ENCODE results near the gene CMSS1. TPM values are rescaled to one million over a fixed set of nuclear protein-coding genes. Genes with fewer than 3 reads are reported as not detected.

CMSS1 gene
- total RNA-seq, 2 donors from 2014 or later = 18.1 to 22.7 TPM

GRCh38 chr3:100160521-100160920 lies 342.9 kb downstream of the CMSS1 start:
- Histone ChIP-seq H3K4me3 (no peak overlapping the region), H3K9me3 (peaks cover under 1% of the 10 kb centered on the region), H3K27me3 (replicated peaks; ENCODE audit: insufficient read depth) (no peaks in the 10 kb centered on the region), H3K36me3 (no peaks in the 10 kb centered on the region), H3K27ac (peak overlapping the region; percentile 91 to 96), H3K4me1 (ENCODE audit: control insufficient read depth in 1 of 2, low read depth in 2 of 2) (peaks cover 44 to 75% of the 10 kb centered on the region in 2 donors)
- DNase-seq (ENCODE audit: low spot score) = no peak
- no peak for TF ChIP-seq CTCF (IDR thresholded peaks at IDR 0.05)
- ATAC-seq (ENCODE audit: insufficient number of reproducible peaks, low FRiP score, low read depth) = no peak

- H3K27ac ChIP-seq = peak overlapping the region; percentile 91 to 96
- ATAC-seq (ENCODE audit: insufficient number of reproducible peaks, low FRiP score, low read depth) = peak; percentile 62
- DNase-seq (ENCODE audit: low spot score) = no peak
- H3K36me3 ChIP-seq = no peaks in the 10 kb centered on the region
- no peaks in the 10 kb centered on the region for H3K9me3 ChIP-seq
- TF ChIP-seq CTCF (IDR thresholded peaks at IDR 0.05) = no peak
- peaks cover 37 to 80% of the 10 kb centered on the region in 2 donors for H3K4me1 ChIP-seq (ENCODE audit: control insufficient read depth in 1 of 2, low read depth in 2 of 2)
- no peaks in the 10 kb centered on the region for H3K27me3 ChIP-seq (replicated peaks; ENCODE audit: insufficient read depth)
- no peak overlapping the region for H3K4me3 ChIP-seq
These were observed 346.1 kb downstream of the CMSS1 start for GRCh38 chr3:100163787-100164186.

- no peak for TF ChIP-seq CTCF (IDR thresholded peaks at IDR 0.05)
- Histone ChIP-seq H3K4me3 (no peak overlapping the region), H3K27ac (peak overlapping the region; percentile 91 to 96), H3K4me1 (ENCODE audit: control insufficient read depth in 1 of 2, low read depth in 2 of 2) (peaks cover 35 to 80% of the 10 kb centered on the region in 2 donors), H3K27me3 (replicated peaks; ENCODE audit: insufficient read depth) (no peaks in the 10 kb centered on the region), H3K36me3 (no peaks in the 10 kb centered on the region), H3K9me3 (no peaks in the 10 kb centered on the region)
- DNase-seq (ENCODE audit: low spot score) (no peak), ATAC-seq (ENCODE audit: insufficient number of reproducible peaks, low FRiP score, low read depth) (no peak)
These were observed 347.1 kb downstream of the CMSS1 start for GRCh38 chr3:100164743-100165142.

- H3K27ac ChIP-seq = peak overlapping the region; percentile 67 to 91
- TF ChIP-seq CTCF (IDR thresholded peaks at IDR 0.05) = no peak
- H3K4me3 ChIP-seq = no peak overlapping the region
- ATAC-seq (ENCODE audit: insufficient number of reproducible peaks, low FRiP score, low read depth) (no peak), DNase-seq (ENCODE audit: low spot score) (no peak)
- H3K4me1 ChIP-seq (ENCODE audit: control insufficient read depth in 1 of 2, low read depth in 2 of 2) = peaks cover 28 to 75% of the 10 kb centered on the region in 2 donors
- H3K36me3 ChIP-seq = no peaks in the 10 kb centered on the region
- H3K27me3 ChIP-seq (replicated peaks; ENCODE audit: insufficient read depth) = no peaks in the 10 kb centered on the region
- H3K9me3 ChIP-seq = no peaks in the 10 kb centered on the region
These were observed 348.4 kb downstream of the CMSS1 start for GRCh38 chr3:100165926-100166550.

- peak overlapping the region; percentile 0 for H3K4me3 ChIP-seq
- H3K4me1 ChIP-seq (ENCODE audit: control insufficient read depth in 1 of 2, low read depth in 2 of 2) = peaks cover 14 to 46% of the 10 kb centered on the region in 2 donors
- H3K27ac ChIP-seq = peak overlapping the region; percentile 13 to 29
- TF ChIP-seq CTCF (IDR thresholded peaks at IDR 0.05) = no peak
- H3K27me3 ChIP-seq (replicated peaks; ENCODE audit: insufficient read depth) = no peaks in the 10 kb centered on the region
- no peaks in the 10 kb centered on the region for H3K36me3 ChIP-seq
- no peaks in the 10 kb centered on the region for H3K9me3 ChIP-seq
- DNase-seq (ENCODE audit: low spot score) = no peak
- ATAC-seq (ENCODE audit: insufficient number of reproducible peaks, low FRiP score, low read depth) = no peak
These were observed 351.7 kb downstream of the CMSS1 start for GRCh38 chr3:100169201-100169920.
